B cell (primary cell): Measurements from ENCODE around the gene PSG1. TPM values are rescaled to one million over a fixed set of nuclear protein-coding genes. Genes with fewer than 3 reads are reported as not detected.
"Not testable (repeated sequence)": the region's sequence is repeated elsewhere in the genome, so short reads cannot be mapped to it uniquely, and the experiment has no call there.

Source experiments
- ATAC-seq: fragments of 200-7000 bp; cut with Tn5 transposase; one replicate; pipeline ENCODE4 v1.10.0; 2021; ENCODE audit warnings: low read depth, mild to moderate bottlenecking, moderate number of reproducible peaks, moderate library complexity
- CTCF ChIA-PET: fragments of 350-600 bp; sonication (Branson Sonifier 250); formaldehyde crosslinking; loops from one replicate; lab custom pipeline; 2021; ENCODE audit warnings: antibody characterized with exemption, inconsistent platforms; lab: Charles Lee
- POLR2A ChIA-PET: fragments of 350-600 bp; sonication (Branson Sonifier 250); formaldehyde crosslinking; loops from one replicate; lab custom pipeline; 2021; ENCODE audit warnings: antibody characterized with exemption; lab: Charles Lee
- DNase-seq: peaks from one replicate; pipeline ENCODE4 v3.0.0; 2013
- H2AFZ ChIP-seq: 2 replicates; pipeline ENCODE4 v1.6.1; 2012; ENCODE audit warnings: mild to moderate bottlenecking, low read depth, low read length; ENCODE audit not compliant: insufficient read depth, poor library complexity, severe bottlenecking
- H3K27ac ChIP-seq, 2 donors: 1 replicate in 1 of 2; 2 replicates in 1 of 2; pipeline ENCODE4 v1.5.1; 2012 to 2013; ENCODE audit warnings: low read length in 2 of 2, mild to moderate bottlenecking in 2 of 2, moderate library complexity in 1 of 2
- H3K27me3 ChIP-seq, 4 experiments: fragments of 200-600 bp in 1 of 4; sonication (generic) in 1 of 4; replicated peaks in 1 of 4; 1 replicate in 2 of 4; 2 replicates in 2 of 4; pipeline versions ENCODE4 v1.6.1 to v1.7.0; 2013 to 2016; ENCODE audit warnings: low read length in 3 of 4, mild to moderate bottlenecking in 2 of 4, mixed read lengths in 1 of 4, moderate library complexity in 1 of 4; ENCODE audit not compliant: insufficient read depth in 4 of 4, control insufficient read depth in 3 of 4; ENCODE audit errors: control extremely low read depth in 1 of 4
- H3K36me3 ChIP-seq, 2 experiments: replicated peaks in 1 of 2; 1 replicate in 1 of 2; 2 replicates in 1 of 2; pipeline versions ENCODE4 v1.6.1 to v1.7.1; 2013; ENCODE audit warnings: low read length in 1 of 2; ENCODE audit not compliant: insufficient read depth in 2 of 2, control insufficient read depth in 1 of 2; ENCODE audit errors: control extremely low read depth in 1 of 2, extremely low read depth in 1 of 2
- H3K4me1 ChIP-seq, 2 donors: fragments of 200-600 bp in 1 of 2; sonication (generic) in 1 of 2; 1 replicate in 1 of 2; 2 replicates in 1 of 2; pipeline versions ENCODE4 v1.5.1 to v1.6.1; 2013 to 2017; ENCODE audit warnings: low read length in 2 of 2; ENCODE audit not compliant: control insufficient read depth in 2 of 2, insufficient read depth in 2 of 2
- H3K4me2 ChIP-seq: replicated peaks from 2 replicates; pipeline ENCODE3; 2012; ENCODE audit warnings: mild to moderate bottlenecking, low read depth, low read length; ENCODE audit not compliant: poor library complexity, severe bottlenecking
- H3K4me3 ChIP-seq, 5 experiments: fragments of 200-600 bp in 1 of 5; sonication (generic) in 1 of 5; 1 replicate in 3 of 5; 2 replicates in 2 of 5; pipeline versions ENCODE4 v1.5.1 to v1.7.0; 2011 to 2016; ENCODE audit warnings: low read length in 4 of 5, mild to moderate bottlenecking in 4 of 5, low read depth in 2 of 5, control low read depth in 1 of 5, moderate library complexity in 1 of 5; ENCODE audit not compliant: insufficient read depth in 1 of 5; ENCODE audit errors: control extremely low read depth in 1 of 5, extremely low read depth in 1 of 5
- H3K79me2 ChIP-seq: fragments of 200-600 bp; sonication (generic); one replicate; pipeline ENCODE4 v1.6.0; 2016; ENCODE audit warnings: low read length; ENCODE audit not compliant: control insufficient read depth, insufficient read depth
- H3K9ac ChIP-seq: fragments of 200-600 bp; sonication (generic); 2 replicates; pipeline ENCODE4 v1.6.1; 2017; ENCODE audit warnings: mild to moderate bottlenecking, low read length, moderate library complexity
- H3K9me3 ChIP-seq, 3 donors: one replicate each; pipeline versions ENCODE4 v1.6.1 to v1.7.1; 2013; ENCODE audit warnings: low read length in 2 of 3; ENCODE audit not compliant: control insufficient read depth in 2 of 3, insufficient read depth in 1 of 3; ENCODE audit errors: control extremely low read depth in 1 of 3
- H4K20me1 ChIP-seq: 2 replicates; pipeline ENCODE4 v1.6.0; 2012; ENCODE audit warnings: mild to moderate bottlenecking, low read length; ENCODE audit not compliant: insufficient read depth, control insufficient read depth, poor library complexity, severe bottlenecking
- H3K27ac Mint-ChIP-seq: one replicate; pipeline ENCODE4 v1.8.0; 2021; ENCODE audit warnings: mixed read lengths
- H3K27me3 Mint-ChIP-seq: one replicate; pipeline ENCODE4 v1.8.0; 2021; ENCODE audit warnings: mixed read lengths
- H3K4me1 Mint-ChIP-seq: one replicate; pipeline ENCODE4 v1.8.0; 2021; ENCODE audit warnings: mixed read lengths
- H3K4me3 Mint-ChIP-seq: one replicate; pipeline ENCODE4 v1.8.0; 2021; ENCODE audit warnings: mixed read lengths
- H3K9me3 Mint-ChIP-seq: one replicate; pipeline ENCODE4 v1.8.0; 2022; ENCODE audit warnings: mixed read lengths; ENCODE audit not compliant: insufficient read depth
- EZH2 ChIP-seq: IDR thresholded peaks from 2 replicates; pipeline ENCODE4 v1.6.1; 2012; ENCODE audit warnings: borderline replicate concordance, low read depth, mild to moderate bottlenecking, moderate library complexity, low read length; ENCODE audit not compliant: insufficient read depth, poor library complexity, severe bottlenecking
- WGBS: methylation state at CpG from one replicate; pipeline ENCODE4 v1.1.5; 2013; ENCODE audit warnings: missing lambda C conversion rate; ENCODE audit not compliant: insufficient coverage; 5-methylcytosine and 5-hydroxymethylcytosine counted together
- intact Hi-C: fragments of 100-400 bp; cut with micrococcal nuclease; formaldehyde crosslinking; loops from one replicate; pipeline ENCODE4 v1.10.0; 2022
- polyA plus RNA-seq: library from polyadenylated mRNA; depleted of rRNA; stranded (reverse); fragments of >200 nt; gene quantifications from 2 replicates; pipeline ENCODE4 v1.2.3, GENCODE V29; 2012
- total RNA-seq, 2 donors: library from RNA; stranded (reverse); fragments of 120-200 nt in 1 of 2; gene quantifications; 1 replicate in 1 of 2; 2 replicates in 1 of 2; pipeline versions ENCODE4 v1.2.3 to v1.2.4, GENCODE V29; 2013 to 2022
- TF ChIP-seq, protein P1 (sequence below): fragments of 200-600 bp; IDR thresholded peaks from one replicate; pipeline ENCODE4 v1.8.0; 2022; ENCODE audit warnings: antibody characterized with exemption, mild to moderate bottlenecking

Gene PSG1
- total and polyA plus RNA-seq, 2 donors (not counting 1 experiment from before 2014, with no cell fraction given), result not detected

DNA sequence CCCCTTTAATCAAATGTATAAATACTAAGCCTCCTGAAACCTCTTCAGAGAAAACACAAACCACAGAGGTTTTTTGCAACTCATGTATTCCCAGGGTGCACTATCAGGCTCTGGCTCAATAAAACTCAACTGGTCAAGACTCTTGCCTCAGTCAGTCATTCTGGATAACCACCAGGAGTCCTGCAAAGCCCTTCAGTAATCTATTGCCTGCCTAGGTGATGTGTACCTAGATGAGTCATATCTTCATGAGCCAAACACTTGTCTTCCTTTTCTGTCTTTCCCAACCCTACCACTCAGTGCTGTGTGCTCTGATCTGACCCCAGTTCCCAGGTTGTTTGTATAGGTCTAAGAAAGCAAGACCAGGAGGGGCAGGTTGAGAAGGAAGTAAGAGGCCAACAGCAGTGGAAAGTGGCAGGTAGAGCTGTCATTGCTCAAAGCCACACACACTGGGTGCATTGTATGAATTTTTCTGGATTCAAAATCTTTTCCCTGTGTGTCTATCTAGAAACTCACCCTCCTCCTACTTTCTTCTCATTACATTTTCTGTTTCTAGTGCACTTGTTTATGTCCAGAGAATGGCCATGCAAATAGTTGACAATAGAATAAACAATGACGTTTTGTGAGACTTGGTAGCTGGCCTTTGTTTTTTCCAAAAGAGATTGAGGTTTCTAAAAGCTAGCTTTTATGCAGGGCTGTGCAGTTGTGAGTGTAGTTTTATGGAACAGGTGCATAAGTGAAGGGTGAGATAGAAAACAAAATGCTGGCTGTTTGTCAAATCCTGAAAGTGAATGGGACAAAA, 48.1 kb downstream of the PSG1 start:
- H3K4me3 Mint-ChIP-seq, result no peak overlapping the region
- intact Hi-C loops, result no loop called here
- WGBS, result 86% methylated on average over 1 of the region's 1 CpG
- TF ChIP-seq, protein P1, sequence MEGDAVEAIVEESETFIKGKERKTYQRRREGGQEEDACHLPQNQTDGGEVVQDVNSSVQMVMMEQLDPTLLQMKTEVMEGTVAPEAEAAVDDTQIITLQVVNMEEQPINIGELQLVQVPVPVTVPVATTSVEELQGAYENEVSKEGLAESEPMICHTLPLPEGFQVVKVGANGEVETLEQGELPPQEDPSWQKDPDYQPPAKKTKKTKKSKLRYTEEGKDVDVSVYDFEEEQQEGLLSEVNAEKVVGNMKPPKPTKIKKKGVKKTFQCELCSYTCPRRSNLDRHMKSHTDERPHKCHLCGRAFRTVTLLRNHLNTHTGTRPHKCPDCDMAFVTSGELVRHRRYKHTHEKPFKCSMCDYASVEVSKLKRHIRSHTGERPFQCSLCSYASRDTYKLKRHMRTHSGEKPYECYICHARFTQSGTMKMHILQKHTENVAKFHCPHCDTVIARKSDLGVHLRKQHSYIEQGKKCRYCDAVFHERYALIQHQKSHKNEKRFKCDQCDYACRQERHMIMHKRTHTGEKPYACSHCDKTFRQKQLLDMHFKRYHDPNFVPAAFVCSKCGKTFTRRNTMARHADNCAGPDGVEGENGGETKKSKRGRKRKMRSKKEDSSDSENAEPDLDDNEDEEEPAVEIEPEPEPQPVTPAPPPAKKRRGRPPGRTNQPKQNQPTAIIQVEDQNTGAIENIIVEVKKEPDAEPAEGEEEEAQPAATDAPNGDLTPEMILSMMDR, result no peak
- no peak for TF ChIP-seq EZH2
- Histone ChIP-seq H3K4me3 (no peak overlapping the region), H3K4me2 (no peak overlapping the region), H3K9me3 (peaks cover 0 to 2% (median 0%) of the 10 kb centered on the region in 3 donors), H3K9ac (no peak overlapping the region), H3K27me3 (no peaks in the 10 kb centered on the region), H3K36me3 (no peaks in the 10 kb centered on the region), H3K27ac (no peak overlapping the region), H3K79me2 (no peaks in the 10 kb centered on the region), H3K4me1 (no peaks in the 10 kb centered on the region), H2AFZ (no peak overlapping the region), H4K20me1 (no peaks in the 10 kb centered on the region)
- H3K27ac Mint-ChIP-seq, result no peak overlapping the region
- ChIA-PET POLR2A (no interaction called here), CTCF (no interaction called here)
- DNase-seq, result no peak
- no peaks in the 10 kb centered on the region for H3K4me1 Mint-ChIP-seq
- no peak for ATAC-seq
- H3K9me3 Mint-ChIP-seq, result no peaks in the 10 kb centered on the region
- peaks cover 22% of the 10 kb centered on the region for H3K27me3 Mint-ChIP-seq

DNA sequence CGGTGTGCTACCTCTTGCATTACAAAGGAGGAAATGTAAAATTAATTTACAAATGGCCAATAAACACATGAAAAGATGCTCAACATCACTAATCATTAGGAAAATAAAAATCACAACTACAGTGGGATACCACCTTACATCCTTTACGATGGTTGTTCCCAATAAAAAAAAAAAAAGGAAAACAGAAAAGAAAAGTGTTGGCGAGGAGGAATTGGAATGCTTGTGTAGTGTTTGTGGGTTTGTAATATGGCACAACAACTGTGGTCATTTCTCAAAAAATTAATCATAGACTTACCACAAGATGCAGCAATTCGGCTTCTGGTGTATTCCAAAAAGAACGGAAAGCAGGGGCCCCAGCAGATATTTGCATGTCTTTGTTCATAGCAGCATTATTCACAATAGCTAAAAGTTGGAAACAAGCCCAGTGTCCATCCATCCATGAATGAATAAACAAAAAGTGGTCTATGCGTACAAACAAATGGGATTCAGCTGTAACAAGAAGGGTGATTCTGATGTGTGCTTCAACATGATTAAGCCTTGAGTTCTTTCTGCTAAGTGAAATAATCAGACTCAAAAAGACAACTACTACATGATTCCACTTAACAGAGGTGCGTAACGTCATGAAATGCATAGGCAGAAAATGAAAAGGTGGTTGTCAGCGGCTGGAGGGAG, 58.1 kb downstream of the PSG1 start:
- H3K36me3 ChIP-seq, H3K4me1 Mint-ChIP-seq, H3K27ac Mint-ChIP-seq, H3K9me3 Mint-ChIP-seq, H4K20me1 ChIP-seq, ATAC-seq, POLR2A ChIA-PET, H3K4me3 Mint-ChIP-seq, DNase-seq, H3K4me1 ChIP-seq, H3K9me3 ChIP-seq, H3K27me3 ChIP-seq, intact Hi-C loops, H3K9ac ChIP-seq, H2AFZ ChIP-seq, H3K4me2 ChIP-seq, CTCF ChIA-PET, H3K79me2 ChIP-seq, H3K27ac ChIP-seq, H3K4me3 ChIP-seq: not testable (repeated sequence)
- H3K27me3 Mint-ChIP-seq, result peaks cover 23% of the 10 kb centered on the region
- WGBS, result no CpG with 5 or more reads among the region's 9 CpGs

DNA sequence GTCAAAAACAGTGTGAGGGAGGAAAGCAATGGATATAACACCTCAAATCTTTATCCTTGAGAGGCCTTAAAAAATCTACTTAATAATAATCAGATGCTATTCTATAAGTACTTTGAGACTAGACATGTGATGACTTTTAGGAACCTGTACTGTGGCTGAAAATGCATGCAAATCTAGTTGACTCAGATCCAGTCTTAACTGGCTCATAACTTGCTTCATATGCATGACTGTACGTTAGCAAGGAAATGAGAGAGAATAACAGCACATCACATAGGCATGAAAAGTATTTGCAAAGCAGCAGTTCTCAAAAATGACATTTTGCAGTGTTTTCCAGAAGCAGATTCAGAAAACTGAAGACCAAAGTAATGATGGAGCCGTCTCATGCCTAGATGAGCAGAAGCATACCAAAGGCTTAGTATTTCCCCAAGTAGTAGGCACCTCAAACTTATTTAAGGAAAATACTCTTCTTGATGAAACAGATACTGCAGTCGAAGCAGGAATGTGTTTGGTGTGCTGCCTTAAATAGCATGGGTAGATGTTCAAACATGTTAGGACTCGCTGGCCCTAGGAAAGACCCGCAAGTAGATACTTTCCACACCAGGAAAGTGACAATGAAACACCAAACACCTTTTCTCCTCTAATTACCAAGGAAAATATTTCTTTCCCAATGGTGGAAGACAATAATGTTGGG, 59.4 kb downstream of the PSG1 start:
- no CpG with 5 or more reads among the region's 5 CpGs for WGBS
- H3K27ac ChIP-seq, H3K4me1 Mint-ChIP-seq, H3K4me3 ChIP-seq, H3K9ac ChIP-seq, DNase-seq, H3K27me3 ChIP-seq, H3K4me1 ChIP-seq, POLR2A ChIA-PET, H2AFZ ChIP-seq, ATAC-seq, H3K79me2 ChIP-seq, H3K27ac Mint-ChIP-seq, H4K20me1 ChIP-seq, H3K9me3 Mint-ChIP-seq, H3K9me3 ChIP-seq, H3K4me2 ChIP-seq, H3K36me3 ChIP-seq, CTCF ChIA-PET, H3K4me3 Mint-ChIP-seq: not testable (repeated sequence)
- peaks cover 23% of the 10 kb centered on the region for H3K27me3 Mint-ChIP-seq
- intact Hi-C loops, result loop anchor here (10.0 kb wide), 1 partner anchor 165 kb away; no protein-coding TSS in a partner anchor
